ENCODE measurements around the gene ZBTB48.

DNA sequence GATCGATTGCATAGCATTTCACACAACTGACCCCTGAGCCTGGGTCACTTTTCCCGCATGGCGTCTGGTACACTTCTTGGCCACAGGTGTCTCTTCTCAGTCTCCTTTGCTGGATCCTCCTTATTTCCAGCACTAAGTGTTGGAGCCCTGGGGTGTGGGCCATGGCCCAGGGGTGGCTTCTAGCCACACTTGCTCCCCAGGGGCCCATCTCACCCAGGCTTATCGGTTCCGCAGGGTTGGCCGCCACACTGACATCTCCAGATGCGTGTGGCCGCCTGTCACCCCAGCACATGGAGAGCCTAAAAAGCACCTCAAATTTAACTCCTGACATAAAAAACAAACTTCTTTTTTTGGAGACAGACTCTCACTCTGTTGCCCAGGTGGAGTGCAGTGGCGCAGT lies 47.2 kb downstream of the ZBTB48 start:
- no peak for TF ChIP-seq TAF1 (IDR thresholded peaks at IDR 0.05; ENCODE audit: borderline replicate concordance, low read depth, low read length)
- no peak for TF ChIP-seq CTCF (IDR thresholded peaks at IDR 0.05)
- no peak for TF ChIP-seq EP300 (IDR thresholded peaks at IDR 0.05; ENCODE audit: borderline replicate concordance in 1 of 2, low read depth in 1 of 2, low read length in 1 of 2)
- no peak for TF ChIP-seq FOXJ3 (CRISPR knock-in tag; IDR thresholded peaks at IDR 0.05)
- TF ChIP-seq POLR2AphosphoS5 (IDR thresholded peaks at IDR 0.05; ENCODE audit: low read depth, low read length) = no peak

Measured in SK-N-SH (cell line).